LHCN-M2 (cell line): ENCODE results near the gene RASGRP1. TPM values are rescaled to one million over a fixed set of nuclear protein-coding genes. Genes with fewer than 3 reads are reported as not detected.

ENCODE experiments used
- DNase-seq: peaks from one replicate; pipeline ENCODE4 v3.0.0-alpha.2; 2012; ENCODE audit warnings: low read depth
- total RNA-seq: library from RNA; depleted of rRNA; stranded (reverse); fragments of >200 nt; gene quantifications from 2 replicates; pipeline ENCODE4 v1.2.3, GENCODE V29; 2014

The RASGRP1 gene
- total RNA-seq, 1 experiment from 2014 or later: not detected

DNA sequence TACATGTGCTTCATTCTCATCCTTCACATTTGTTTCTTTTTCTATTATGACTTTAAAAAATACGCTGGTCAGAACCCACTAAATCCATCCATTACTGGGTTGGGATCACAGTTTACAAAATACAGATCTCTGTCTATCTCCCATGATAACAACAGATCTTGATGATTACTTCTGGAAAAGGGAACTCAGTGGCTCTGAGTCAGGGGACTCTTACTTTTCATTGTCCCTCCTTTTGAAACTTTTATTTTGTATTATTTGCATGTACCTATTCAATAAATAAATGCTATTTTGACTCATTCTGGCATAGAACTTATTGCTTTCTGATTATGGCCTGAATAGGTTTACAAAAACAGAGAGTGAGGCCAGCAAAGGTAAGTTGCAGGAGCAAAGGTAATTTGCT lies 11.6 kb upstream of the RASGRP1 start:
- DNase-seq: no peak

GRCh38 chr15:38565287-38565670 lies 665 bp upstream of the RASGRP1 start:
- no peak for DNase-seq

DNA sequence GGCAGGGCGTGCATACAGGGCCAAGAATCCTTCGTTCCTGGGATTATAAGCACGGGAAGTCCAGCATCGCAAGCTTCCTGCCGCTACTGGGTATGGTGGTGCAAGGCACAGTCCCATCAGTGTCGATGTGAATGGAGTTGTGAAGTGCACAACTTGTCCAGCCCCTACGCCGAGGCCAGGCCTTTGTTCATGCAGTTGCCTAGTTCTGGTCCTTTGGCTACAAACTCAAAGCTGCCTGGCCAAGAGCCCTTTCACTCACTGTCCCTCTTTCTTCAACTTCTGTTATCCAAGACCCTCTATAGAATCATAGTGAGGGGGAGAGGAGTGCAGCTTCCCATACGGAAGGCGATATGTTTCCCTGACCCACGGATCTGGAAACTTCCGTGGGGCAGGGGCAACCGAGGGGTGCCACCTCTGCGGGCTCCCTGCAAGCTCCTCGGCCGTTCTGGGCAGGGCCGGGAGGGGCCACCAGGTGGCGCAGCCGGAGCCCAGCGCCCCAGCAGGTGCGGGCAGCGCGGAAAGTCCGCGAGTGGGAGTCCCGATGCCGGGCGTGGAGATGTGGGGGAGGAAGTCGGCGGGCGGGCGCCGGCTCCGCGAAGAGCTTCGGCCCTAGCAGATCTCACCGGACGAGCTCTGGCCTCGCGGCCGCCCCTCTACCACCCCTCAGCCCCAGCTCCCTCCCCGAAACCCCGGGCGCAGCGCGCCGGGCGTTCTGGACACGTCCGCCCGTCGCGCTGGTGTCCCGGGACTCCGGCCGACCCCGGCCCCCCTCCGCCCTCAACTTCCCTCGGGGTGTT lies 693 bp downstream of the RASGRP1 start:
- peak; percentile 21 for DNase-seq

DNA sequence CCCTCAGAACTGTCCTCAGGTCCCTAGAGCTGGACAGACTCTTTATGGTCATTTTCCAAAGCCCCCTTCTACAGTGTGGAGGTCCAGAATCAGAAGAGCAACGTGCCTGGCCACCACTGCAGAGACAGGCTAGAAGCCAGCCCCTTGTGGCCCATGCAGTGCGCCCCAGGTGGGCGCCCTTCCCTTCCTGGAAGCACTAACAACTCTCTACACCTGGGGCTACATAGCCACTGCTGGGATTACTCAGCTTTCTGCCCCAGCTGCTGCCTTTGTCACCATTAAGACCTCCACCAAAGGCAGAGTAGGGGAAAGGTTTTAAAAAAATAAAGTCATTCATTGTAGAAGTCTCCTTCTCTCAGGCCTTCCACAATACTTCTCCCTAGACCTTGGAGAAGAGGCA lies 2.3 kb downstream of the RASGRP1 start:
- DNase-seq: no peak

GRCh38 chr15:38560456-38560926 lies 4.1 kb downstream of the RASGRP1 start:
- no peak for DNase-seq

DNA sequence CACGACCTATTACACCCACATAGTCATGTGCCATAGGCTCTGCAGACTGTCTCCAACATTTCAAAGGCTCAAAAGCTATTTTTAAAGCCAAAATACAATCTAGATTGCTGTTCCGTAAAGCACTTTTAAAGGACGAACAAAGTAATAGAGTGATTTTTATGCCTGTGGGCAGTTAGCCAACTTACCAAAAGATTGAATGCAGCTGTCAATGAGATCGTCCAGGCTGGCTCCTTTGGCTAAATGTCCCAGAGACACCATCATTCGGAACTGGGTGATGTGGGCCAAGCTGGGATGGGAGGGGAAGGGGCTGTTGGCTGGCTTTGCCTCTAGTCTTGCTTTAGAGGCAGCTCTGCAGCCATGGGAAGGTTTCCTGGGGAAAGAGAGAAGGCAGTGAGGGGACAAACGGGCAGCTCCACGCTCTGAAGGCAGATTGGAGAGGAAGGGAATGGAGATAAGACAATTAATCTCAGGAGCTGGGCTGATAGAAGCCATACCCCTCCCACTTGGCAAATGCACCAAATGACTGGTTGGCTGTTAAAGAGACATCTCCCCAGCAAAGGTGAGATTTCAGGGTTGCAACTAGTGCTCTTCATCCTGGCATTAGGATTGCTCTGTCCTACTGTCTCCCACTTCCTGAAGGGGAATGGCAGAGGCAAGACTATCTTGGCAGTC lies 4.8 kb downstream of the RASGRP1 start:
- DNase-seq: no peak

GRCh38 chr15:38559131-38559530 lies 5.5 kb downstream of the RASGRP1 start:
- DNase-seq: no peak

GRCh38 chr15:38558372-38559059 lies 6.1 kb downstream of the RASGRP1 start:
- DNase-seq: no peak

- no peak for DNase-seq
Measured at GRCh38 chr15:38557921-38558320, 6.7 kb downstream of the RASGRP1 start.

- DNase-seq: no peak
Measured at GRCh38 chr15:38555686-38556334, 8.8 kb downstream of the RASGRP1 start.

GRCh38 chr15:38554354-38554753 lies 10.3 kb downstream of the RASGRP1 start:
- no peak for DNase-seq

DNA sequence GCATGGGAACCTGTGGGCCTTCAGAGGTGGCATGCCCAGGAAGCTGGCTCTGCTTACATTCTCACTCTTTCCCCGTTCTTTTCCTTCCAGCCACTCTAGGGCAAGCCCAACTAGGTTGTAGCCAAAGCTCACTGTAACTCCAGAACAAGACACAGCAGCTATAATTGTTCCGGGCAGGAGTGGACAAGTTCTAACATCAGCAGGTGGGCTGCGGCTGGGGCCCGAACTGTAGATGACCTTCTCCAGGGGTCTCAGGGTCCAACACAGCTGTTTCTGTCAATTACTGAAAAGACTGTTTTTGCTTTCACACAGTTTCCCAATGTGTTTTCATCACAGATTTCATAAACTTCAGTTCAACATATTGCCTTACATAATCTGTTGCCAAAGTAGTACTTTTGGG lies 11.5 kb downstream of the RASGRP1 start:
- DNase-seq: no peak

GRCh38 chr15:38551720-38552648 lies 12.6 kb downstream of the RASGRP1 start:
- no peak for DNase-seq

GRCh38 chr15:38549222-38549621 lies 15.4 kb downstream of the RASGRP1 start:
- DNase-seq: no peak

- DNase-seq: peak; percentile 81
Measured at GRCh38 chr15:38547255-38547997, 17.2 kb downstream of the RASGRP1 start.

DNA sequence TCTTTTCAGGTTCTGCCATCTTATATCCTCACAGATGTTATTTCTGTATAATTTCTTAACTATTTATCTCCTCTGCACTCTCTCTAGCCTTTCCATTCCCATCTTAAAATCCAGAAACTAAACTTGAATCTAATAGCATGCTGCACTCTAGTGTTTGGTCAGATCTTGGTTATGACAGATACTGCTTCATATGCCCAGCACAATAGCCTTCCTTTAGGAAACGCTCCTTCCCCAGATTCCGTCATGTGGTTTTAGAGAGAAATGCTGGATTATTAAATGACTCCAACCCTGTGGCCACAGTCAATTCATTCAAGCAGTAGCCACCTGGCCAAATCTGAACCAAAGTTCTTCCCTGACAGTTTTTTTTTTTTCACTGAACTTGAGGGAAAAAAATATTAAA lies 19.4 kb downstream of the RASGRP1 start:
- DNase-seq: no peak

DNA sequence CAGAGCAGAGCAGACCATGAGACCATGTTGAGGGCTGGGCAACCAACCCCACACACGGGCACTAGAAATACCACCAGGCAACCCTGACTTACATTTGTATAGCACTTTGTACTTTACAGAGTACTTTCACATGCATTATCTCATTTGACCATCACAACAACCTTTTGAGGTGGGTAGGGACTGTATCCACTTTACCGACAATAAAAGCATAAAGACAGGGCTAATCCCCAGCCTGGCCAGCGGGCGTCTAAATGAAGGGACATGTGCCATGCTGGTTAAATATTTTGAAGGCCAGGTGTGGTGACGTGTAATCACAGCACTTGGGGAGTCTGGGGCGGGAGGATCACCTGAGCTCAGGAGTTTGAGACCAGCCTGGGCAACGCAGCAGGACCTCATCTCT lies 23.6 kb downstream of the RASGRP1 start:
- DNase-seq: no peak

DNA sequence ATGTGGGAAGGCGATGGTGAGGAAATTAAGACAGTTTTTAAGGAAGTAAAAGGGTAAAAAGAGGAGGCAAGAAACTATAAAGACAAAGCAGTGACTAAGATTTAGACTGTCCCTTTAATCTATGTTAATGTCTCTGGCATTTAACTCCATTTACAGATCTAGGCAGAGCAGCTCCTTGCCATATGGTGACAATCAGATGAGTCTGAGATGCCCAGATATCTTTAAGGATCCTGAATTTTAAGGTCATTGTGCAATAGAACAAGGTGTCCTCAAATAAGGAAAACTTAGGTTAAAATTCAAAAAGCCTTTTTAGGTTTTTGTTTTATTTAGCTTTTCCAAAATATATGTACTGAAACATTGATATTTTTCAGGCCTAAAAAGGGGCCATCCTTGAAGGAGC lies 24.1 kb downstream of the RASGRP1 start:
- no peak for DNase-seq

- DNase-seq: no peak
Measured at GRCh38 chr15:38539008-38539343, 25.6 kb downstream of the RASGRP1 start.

- DNase-seq: no peak
Measured at GRCh38 chr15:38538328-38539007, 26.1 kb downstream of the RASGRP1 start.
